ENCODE measurements around the gene AOC3.

DNA sequence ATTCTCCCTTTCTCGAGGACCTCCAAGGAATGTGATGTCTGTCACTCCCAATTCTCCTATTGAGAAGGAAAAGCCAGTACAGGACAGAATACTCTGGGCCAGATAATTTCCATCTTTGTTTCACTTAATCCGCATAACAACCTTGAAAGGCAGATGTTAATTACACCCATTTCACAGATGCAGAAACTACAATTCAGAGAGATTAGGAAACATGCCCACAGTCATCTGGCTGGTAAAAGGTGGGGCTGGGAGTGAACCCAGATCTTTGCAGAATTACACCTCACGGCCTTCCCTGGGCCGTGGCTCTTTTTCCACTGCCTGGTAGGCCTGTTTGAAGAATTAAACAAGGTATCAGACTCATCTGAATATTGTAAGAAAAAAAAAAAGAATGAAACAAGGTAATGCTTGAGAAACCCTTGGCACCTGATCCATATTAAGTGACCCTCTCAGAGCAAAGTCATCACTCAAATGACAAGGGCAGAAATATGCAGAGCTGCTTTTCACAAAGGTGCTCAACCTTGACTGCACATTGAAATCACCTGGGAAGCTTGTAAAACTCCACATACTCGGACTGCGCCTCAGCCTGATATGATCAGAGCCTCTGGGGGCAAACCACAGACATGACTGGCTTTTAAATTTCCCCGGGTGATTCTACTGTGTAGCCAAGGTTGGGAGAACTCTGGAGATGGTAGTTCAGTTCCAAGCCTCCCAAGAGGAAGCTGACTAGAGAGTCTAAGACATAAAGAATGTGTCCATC, 33.0 kb downstream of the AOC3 start:
- TF ChIP-seq POLR2A (IDR thresholded peaks at IDR 0.05) (no peak), POLR2AphosphoS5 (IDR thresholded peaks at IDR 0.05) (no peak)
- TF ChIP-seq, protein P1, sequence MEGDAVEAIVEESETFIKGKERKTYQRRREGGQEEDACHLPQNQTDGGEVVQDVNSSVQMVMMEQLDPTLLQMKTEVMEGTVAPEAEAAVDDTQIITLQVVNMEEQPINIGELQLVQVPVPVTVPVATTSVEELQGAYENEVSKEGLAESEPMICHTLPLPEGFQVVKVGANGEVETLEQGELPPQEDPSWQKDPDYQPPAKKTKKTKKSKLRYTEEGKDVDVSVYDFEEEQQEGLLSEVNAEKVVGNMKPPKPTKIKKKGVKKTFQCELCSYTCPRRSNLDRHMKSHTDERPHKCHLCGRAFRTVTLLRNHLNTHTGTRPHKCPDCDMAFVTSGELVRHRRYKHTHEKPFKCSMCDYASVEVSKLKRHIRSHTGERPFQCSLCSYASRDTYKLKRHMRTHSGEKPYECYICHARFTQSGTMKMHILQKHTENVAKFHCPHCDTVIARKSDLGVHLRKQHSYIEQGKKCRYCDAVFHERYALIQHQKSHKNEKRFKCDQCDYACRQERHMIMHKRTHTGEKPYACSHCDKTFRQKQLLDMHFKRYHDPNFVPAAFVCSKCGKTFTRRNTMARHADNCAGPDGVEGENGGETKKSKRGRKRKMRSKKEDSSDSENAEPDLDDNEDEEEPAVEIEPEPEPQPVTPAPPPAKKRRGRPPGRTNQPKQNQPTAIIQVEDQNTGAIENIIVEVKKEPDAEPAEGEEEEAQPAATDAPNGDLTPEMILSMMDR (IDR thresholded peaks at IDR 0.05) = no peak

Data from gastroesophageal sphincter (tissue), 3 donors.